HepG2 (cell line): ENCODE data around the gene NDUFB7.

Experiments
- ASH2L ChIP-seq: fragments of 300-600, 200-600 bp; sonication (generic); IDR thresholded peaks from 2 replicates; pipeline ENCODE4 v1.7.0; 2017; ENCODE audit warnings: low read depth, mild to moderate bottlenecking, moderate library complexity, mixed read lengths, low read length; ENCODE audit not compliant: insufficient read length
- BHLHE40 ChIP-seq: IDR thresholded peaks from 2 replicates; pipeline ENCODE4 v1.6.1; 2011; ENCODE audit warnings: low read length, improper control_type of control experiment
- EP300 ChIP-seq, 3 experiments: sonication (generic) in 1 of 3; formaldehyde crosslinking in 1 of 3; IDR thresholded peaks; 2 replicates each; pipeline versions ENCODE4 v1.5.1 to v1.6.1; 2011 to 2020; ENCODE audit warnings: low read depth in 2 of 3, low read length in 2 of 3, borderline replicate concordance in 1 of 3, improper control_type of control experiment in 1 of 3, mild to moderate bottlenecking in 1 of 3, missing genetic modification reagents in 1 of 3, moderate library complexity in 1 of 3
- HNF4A ChIP-seq: sonication (generic); formaldehyde crosslinking; IDR thresholded peaks from 2 replicates; pipeline ENCODE4 v1.4.0; 2020; ENCODE audit warnings: missing genetic modification reagents
- MAFG ChIP-seq: sonication (generic); formaldehyde crosslinking; IDR thresholded peaks from 2 replicates; pipeline ENCODE4 v1.5.1; 2020; ENCODE audit warnings: mild to moderate bottlenecking, missing genetic modification reagents
- NR3C1 ChIP-seq: sonication (generic); formaldehyde crosslinking; IDR thresholded peaks from 2 replicates; pipeline ENCODE4 v1.4.0; 2020; ENCODE audit warnings: missing genetic modification reagents
- POLR2AphosphoS2 ChIP-seq: IDR thresholded peaks from 2 replicates; pipeline ENCODE4 v1.6.1; 2011; ENCODE audit warnings: low read depth, low read length, improper control_type of control experiment
- YY1 ChIP-seq: IDR thresholded peaks from 2 replicates; pipeline ENCODE4 v1.6.1; 2011; ENCODE audit warnings: low read length, low read depth, moderate library complexity, mild to moderate bottlenecking; ENCODE audit not compliant: insufficient read depth, insufficient replicate concordance
- TF ChIP-seq, protein P1 (sequence below): sonication (generic); formaldehyde crosslinking; IDR thresholded peaks from 2 replicates; pipeline ENCODE4 v1.5.0; 2020; ENCODE audit warnings: mild to moderate bottlenecking, missing genetic modification reagents, moderate library complexity

DNA sequence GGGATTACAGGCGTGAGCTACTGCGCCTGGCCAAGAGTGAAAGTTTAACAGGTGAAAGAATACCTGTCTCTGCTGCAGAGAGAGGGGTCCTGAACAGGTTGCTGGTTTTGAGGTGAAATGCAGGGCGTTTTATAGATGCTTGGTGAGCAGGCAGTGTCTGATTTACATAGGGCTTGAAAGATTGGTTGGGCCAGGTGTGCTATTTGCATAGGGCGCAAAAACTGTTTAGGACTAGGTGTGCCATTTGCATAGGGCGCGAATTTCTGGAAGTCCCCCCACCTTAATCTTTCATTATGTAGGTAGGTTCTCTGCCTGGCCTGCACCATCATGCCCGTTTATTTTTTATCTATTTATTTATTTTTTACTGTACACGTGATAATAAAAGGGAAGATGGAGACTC lies 4.5 kb upstream of the NDUFB7 start:
- TF ChIP-seq NR3C1 (no peak), ASH2L (no peak), EP300 (IDR thresholded peaks at IDR 0.05; ENCODE audit: low read depth in 2 of 2, low read length in 2 of 2) (no peak), EP300 (CRISPR knock-in tag; IDR thresholded peaks at IDR 0.05; ENCODE audit: borderline replicate concordance) (no peak), BHLHE40 (no peak), HNF4A (CRISPR knock-in tag) (no peak), POLR2AphosphoS2 (no peak), YY1 (no peak), MAFG (CRISPR knock-in tag) (no peak)
- TF ChIP-seq, protein P1, sequence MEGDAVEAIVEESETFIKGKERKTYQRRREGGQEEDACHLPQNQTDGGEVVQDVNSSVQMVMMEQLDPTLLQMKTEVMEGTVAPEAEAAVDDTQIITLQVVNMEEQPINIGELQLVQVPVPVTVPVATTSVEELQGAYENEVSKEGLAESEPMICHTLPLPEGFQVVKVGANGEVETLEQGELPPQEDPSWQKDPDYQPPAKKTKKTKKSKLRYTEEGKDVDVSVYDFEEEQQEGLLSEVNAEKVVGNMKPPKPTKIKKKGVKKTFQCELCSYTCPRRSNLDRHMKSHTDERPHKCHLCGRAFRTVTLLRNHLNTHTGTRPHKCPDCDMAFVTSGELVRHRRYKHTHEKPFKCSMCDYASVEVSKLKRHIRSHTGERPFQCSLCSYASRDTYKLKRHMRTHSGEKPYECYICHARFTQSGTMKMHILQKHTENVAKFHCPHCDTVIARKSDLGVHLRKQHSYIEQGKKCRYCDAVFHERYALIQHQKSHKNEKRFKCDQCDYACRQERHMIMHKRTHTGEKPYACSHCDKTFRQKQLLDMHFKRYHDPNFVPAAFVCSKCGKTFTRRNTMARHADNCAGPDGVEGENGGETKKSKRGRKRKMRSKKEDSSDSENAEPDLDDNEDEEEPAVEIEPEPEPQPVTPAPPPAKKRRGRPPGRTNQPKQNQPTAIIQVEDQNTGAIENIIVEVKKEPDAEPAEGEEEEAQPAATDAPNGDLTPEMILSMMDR (CRISPR knock-in tag) = no peak
